ENCODE results near the gene MUSK.
"Not testable (repeated sequence)": the region's sequence is repeated elsewhere in the genome, so short reads cannot be mapped to it uniquely, and the experiment has no call there.

Gene MUSK

GRCh38 chr9:110687497-110687896, 18.9 kb downstream of the MUSK start:
- Histone ChIP-seq H2AFZ (no peak overlapping the region), H3K27ac (no peak overlapping the region), H3K9ac (no peak overlapping the region), H3K27me3 (ENCODE audit: control insufficient read depth, insufficient read depth, low read length) (no peaks in the 10 kb centered on the region), H3K4me3 (ENCODE audit: low read depth, low read length) (no peak overlapping the region), H3K36me3 (ENCODE audit: control insufficient read depth, insufficient read depth, low read length) (no peaks in the 10 kb centered on the region), H3K4me1 (no peaks in the 10 kb centered on the region), H3K4me2 (ENCODE audit: low read length) (no peak overlapping the region), H3K9me3 (ENCODE audit: control insufficient read depth, low read length) (no peaks in the 10 kb centered on the region), H3K79me2 (no peaks in the 10 kb centered on the region)
- TF ChIP-seq CTCF (IDR thresholded peaks at IDR 0.05), result no peak

GRCh38 chr9:110688329-110688728, 19.7 kb downstream of the MUSK start:
- no peak overlapping the region for H3K4me2 ChIP-seq (ENCODE audit: low read length)
- no peaks in the 10 kb centered on the region for H3K4me1 ChIP-seq
- H3K4me3 ChIP-seq (ENCODE audit: low read depth, low read length), result no peak overlapping the region
- no peak for TF ChIP-seq CTCF (IDR thresholded peaks at IDR 0.05)
- H2AFZ ChIP-seq, result no peak overlapping the region
- H3K27me3 ChIP-seq (ENCODE audit: control insufficient read depth, insufficient read depth, low read length), result no peaks in the 10 kb centered on the region
- H3K79me2 ChIP-seq, result no peaks in the 10 kb centered on the region
- H3K27ac ChIP-seq, result no peak overlapping the region
- H3K36me3 ChIP-seq (ENCODE audit: control insufficient read depth, insufficient read depth, low read length), result no peaks in the 10 kb centered on the region
- no peak overlapping the region for H3K9ac ChIP-seq
- H3K9me3 ChIP-seq (ENCODE audit: control insufficient read depth, low read length), result no peaks in the 10 kb centered on the region

- Histone ChIP-seq H3K27me3 (ENCODE audit: control insufficient read depth, insufficient read depth, low read length) (no peaks in the 10 kb centered on the region), H3K36me3 (ENCODE audit: control insufficient read depth, insufficient read depth, low read length) (no peaks in the 10 kb centered on the region), H3K27ac (no peak overlapping the region), H3K9me3 (ENCODE audit: control insufficient read depth, low read length) (no peaks in the 10 kb centered on the region), H3K79me2 (no peaks in the 10 kb centered on the region), H3K9ac (no peak overlapping the region), H3K4me3 (ENCODE audit: low read depth, low read length) (no peak overlapping the region), H3K4me1 (no peaks in the 10 kb centered on the region), H3K4me2 (ENCODE audit: low read length) (no peak overlapping the region), H2AFZ (no peak overlapping the region)
- TF ChIP-seq CTCF (IDR thresholded peaks at IDR 0.05), result no peak
Measured at GRCh38 chr9:110691002-110691549, 22.5 kb downstream of the MUSK start.

- H3K36me3 ChIP-seq (ENCODE audit: control insufficient read depth, insufficient read depth, low read length); H2AFZ ChIP-seq; H3K27me3 ChIP-seq (ENCODE audit: control insufficient read depth, insufficient read depth, low read length); H3K9ac ChIP-seq; H3K9me3 ChIP-seq (ENCODE audit: control insufficient read depth, low read length); H3K4me2 ChIP-seq (ENCODE audit: low read length); H3K4me3 ChIP-seq (ENCODE audit: low read depth, low read length); H3K4me1 ChIP-seq; H3K79me2 ChIP-seq; H3K27ac ChIP-seq: not testable (repeated sequence)
Measured at GRCh38 chr9:110695846-110696245, 27.3 kb downstream of the MUSK start.

GRCh38 chr9:110700953-110701352, 32.4 kb downstream of the MUSK start:
- H3K27me3 ChIP-seq (ENCODE audit: control insufficient read depth, insufficient read depth, low read length), result no peaks in the 10 kb centered on the region
- H3K36me3 ChIP-seq (ENCODE audit: control insufficient read depth, insufficient read depth, low read length), result no peaks in the 10 kb centered on the region
- no peak overlapping the region for H3K27ac ChIP-seq
- H2AFZ ChIP-seq, result no peak overlapping the region
- H3K4me2 ChIP-seq (ENCODE audit: low read length), result no peak overlapping the region
- H3K4me3 ChIP-seq (ENCODE audit: low read depth, low read length), result no peak overlapping the region
- no peak for TF ChIP-seq CTCF (IDR thresholded peaks at IDR 0.05)
- no peaks in the 10 kb centered on the region for H3K4me1 ChIP-seq
- no peaks in the 10 kb centered on the region for H3K79me2 ChIP-seq
- no peak overlapping the region for H3K9ac ChIP-seq
- no peaks in the 10 kb centered on the region for H3K9me3 ChIP-seq (ENCODE audit: control insufficient read depth, low read length)

All from parathyroid adenoma (tissue), 2 donors.